ENCODE data around the gene MEG3.

Gene MEG3

DNA sequence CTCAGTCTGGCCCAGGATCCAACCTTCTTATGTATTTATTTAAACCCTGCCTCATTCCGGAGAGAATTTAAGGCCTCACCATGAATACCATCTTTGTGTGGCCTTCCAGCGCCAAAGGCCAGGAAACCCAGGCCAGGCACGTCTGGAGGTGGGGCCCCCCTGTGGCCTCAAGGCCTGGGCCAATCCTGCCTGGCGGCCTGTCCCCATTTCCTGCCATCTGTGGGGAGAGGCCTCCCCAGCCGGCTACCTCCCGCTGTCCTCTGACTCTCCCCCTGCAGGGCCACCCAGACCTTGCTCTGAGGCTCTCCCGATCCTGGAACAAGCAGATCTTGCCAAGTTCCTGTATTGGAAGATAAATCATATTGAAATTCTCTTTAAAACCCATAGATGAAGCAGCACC, 37.4 kb upstream of the MEG3 start:
- in situ Hi-C loops (cut with MboI; ENCODE audit: low sequenced_read_pairs, unreplicated experiment): no loop called here
- DNase-seq (ENCODE audit: low spot score): no peak
- TF ChIP-seq, protein P1, sequence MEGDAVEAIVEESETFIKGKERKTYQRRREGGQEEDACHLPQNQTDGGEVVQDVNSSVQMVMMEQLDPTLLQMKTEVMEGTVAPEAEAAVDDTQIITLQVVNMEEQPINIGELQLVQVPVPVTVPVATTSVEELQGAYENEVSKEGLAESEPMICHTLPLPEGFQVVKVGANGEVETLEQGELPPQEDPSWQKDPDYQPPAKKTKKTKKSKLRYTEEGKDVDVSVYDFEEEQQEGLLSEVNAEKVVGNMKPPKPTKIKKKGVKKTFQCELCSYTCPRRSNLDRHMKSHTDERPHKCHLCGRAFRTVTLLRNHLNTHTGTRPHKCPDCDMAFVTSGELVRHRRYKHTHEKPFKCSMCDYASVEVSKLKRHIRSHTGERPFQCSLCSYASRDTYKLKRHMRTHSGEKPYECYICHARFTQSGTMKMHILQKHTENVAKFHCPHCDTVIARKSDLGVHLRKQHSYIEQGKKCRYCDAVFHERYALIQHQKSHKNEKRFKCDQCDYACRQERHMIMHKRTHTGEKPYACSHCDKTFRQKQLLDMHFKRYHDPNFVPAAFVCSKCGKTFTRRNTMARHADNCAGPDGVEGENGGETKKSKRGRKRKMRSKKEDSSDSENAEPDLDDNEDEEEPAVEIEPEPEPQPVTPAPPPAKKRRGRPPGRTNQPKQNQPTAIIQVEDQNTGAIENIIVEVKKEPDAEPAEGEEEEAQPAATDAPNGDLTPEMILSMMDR (IDR thresholded peaks at IDR 0.05; ENCODE audit: borderline replicate concordance, control extremely low read depth, extremely low read depth, insufficient read depth, missing control alignments): no peak

DNA sequence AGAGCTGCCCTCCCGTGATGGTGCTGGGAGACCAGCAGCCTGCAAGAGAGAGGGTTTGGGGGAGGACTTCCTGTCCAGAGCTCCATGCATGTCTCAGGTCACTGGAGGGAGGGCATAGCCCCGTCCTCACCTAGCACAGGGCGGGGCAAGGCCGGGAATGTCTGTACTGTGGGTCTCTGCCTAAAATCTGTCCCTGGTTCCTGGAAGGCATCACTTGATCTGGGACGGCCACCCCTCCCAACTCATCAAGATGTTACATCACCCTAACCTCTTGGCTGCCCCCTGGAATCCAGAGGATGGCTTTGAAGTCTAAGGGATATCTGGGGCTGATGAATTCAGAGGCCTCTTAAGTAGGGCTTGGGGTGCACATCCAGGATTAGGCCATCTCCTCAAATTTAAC, 37.0 kb upstream of the MEG3 start:
- TF ChIP-seq, protein P1 (IDR thresholded peaks at IDR 0.05; ENCODE audit: borderline replicate concordance, control extremely low read depth, extremely low read depth, insufficient read depth, missing control alignments): no peak
- in situ Hi-C loops (cut with MboI; ENCODE audit: low sequenced_read_pairs, unreplicated experiment): no loop called here
- DNase-seq (ENCODE audit: low spot score): no peak

DNA sequence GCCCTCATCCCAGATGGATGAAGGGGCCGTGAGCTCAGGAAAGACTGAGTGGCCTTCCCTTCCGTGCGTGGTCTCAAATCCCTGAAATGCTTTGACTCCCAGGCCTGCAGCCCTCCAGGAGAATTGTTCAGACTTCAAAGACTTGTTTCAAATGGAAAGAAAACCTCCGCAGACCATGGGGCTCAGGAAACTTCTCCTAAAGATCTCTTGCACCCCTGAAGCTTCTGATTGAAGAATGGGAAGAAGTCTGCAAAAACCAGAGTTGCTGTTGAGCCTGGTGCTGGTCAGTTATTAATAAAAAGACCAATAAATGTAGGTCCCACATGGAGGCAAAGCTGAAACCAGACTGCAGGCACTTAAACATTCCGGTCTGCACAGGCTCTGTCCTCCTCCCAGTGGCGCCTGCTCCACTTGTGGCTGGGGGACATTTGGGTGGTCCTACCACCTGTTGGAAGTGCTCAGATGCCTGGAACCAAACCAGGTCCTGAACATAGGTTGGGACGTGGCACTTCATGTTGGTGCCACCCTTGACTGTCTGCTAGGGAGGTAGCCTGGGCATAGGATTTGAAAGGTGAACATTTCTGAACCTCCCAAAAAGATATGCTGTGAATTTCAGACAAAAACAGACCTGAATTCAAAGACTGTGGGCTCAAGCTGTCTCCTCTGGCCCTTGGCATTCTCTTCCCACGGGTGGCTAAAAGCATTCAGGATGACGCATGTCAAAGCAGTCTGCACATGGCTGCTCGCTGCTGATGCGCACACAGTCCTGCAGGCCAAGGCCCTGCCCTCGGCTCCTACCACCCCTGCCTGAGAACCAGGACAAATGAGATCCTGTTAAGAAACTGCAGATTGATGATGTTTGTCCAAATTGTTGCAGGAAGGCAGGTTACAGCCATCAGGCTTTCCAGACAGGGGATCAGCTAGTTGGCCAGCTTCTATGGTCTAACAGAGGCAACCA, 36.2 kb upstream of the MEG3 start:
- in situ Hi-C loops (cut with MboI; ENCODE audit: low sequenced_read_pairs, unreplicated experiment): no loop called here
- no peak for DNase-seq (ENCODE audit: low spot score)
- TF ChIP-seq, protein P1 (IDR thresholded peaks at IDR 0.05; ENCODE audit: borderline replicate concordance, control extremely low read depth, extremely low read depth, insufficient read depth, missing control alignments): no peak

DNA sequence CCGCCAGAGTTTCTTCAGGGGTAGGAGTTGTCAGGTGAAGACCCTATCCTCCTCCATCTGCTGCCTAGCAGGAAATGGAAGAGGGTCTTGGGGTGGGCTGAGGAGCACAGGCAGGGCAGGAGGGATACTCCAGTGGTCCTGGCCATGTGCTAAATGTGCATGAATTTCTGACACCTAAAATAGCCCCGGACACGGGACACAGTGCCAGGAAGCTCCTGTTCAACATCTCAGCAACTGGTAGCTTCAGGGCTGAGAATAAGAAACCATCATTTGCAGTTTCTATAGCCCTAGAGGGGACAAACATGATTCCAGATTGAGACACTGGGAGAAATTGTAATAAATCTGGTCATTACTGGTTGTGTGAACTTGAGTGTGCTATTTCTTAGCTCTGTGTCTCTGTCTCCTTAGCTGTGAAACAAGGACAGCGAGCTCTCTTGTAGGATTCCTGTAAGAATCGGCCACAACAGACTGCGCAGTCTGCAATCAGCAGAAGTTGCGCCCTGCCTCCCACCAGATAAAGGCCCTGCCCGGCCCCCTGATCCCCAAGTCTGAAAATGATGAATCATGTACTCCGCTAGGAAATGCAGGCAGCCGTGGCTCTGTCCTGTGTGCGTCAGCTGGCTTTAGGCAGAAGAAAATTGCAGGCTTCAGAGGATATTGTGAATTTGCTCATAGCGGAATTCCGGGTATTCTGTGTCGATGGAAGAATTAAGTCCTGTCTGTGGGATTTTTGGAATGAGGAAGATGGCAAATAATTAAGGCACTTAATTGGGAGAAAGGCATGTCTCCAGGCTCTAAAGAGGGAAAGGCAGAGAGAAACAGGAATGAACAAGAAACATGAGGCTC, 35.2 kb upstream of the MEG3 start:
- TF ChIP-seq, protein P1 (IDR thresholded peaks at IDR 0.05; ENCODE audit: borderline replicate concordance, control extremely low read depth, extremely low read depth, insufficient read depth, missing control alignments): no peak
- in situ Hi-C loops (cut with MboI; ENCODE audit: low sequenced_read_pairs, unreplicated experiment): no loop called here
- DNase-seq (ENCODE audit: low spot score): no peak

DNA sequence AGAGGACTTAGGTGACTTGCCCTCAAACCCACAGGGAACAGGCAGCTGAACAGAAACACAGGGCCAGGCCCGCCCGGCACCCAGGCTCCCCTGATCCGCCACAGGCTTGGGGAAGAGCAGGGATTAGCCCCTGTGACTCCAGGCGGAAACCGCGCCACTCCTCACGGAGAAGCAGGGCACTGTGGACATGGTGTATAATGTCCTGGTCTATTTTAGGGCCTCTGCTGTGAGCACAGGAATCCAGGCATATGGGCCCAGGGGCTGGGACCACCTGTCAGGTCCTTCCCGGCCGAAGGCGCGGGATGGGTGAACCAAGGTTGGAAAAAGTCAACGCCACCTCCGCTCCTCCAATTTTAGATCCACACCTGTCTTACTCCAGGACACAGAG, 34.6 kb upstream of the MEG3 start:
- in situ Hi-C loops (cut with MboI; ENCODE audit: low sequenced_read_pairs, unreplicated experiment): no loop called here
- TF ChIP-seq, protein P1 (IDR thresholded peaks at IDR 0.05; ENCODE audit: borderline replicate concordance, control extremely low read depth, extremely low read depth, insufficient read depth, missing control alignments): no peak
- no peak for DNase-seq (ENCODE audit: low spot score)

DNA sequence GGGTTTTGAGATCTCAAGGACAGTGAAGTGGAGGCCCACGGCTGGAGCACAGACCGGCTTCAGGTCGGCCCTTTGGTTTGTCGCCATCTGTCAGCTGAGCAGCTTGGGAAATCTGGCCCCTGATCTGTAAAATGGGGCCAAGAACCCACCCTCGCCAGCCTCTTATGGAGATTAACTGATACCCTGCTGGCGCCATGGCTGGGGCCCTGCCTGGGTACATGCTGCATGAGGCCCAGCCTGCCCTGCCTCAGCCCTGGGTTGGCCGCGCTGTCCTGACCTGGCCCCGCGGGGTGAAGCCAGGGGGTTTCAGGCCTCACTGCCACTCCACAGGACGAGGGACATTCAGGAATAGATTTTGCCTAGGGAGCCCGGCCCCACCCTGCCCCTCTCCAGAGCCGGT, 33.9 kb upstream of the MEG3 start:
- TF ChIP-seq, protein P1 (IDR thresholded peaks at IDR 0.05; ENCODE audit: borderline replicate concordance, control extremely low read depth, extremely low read depth, insufficient read depth, missing control alignments): no peak
- DNase-seq (ENCODE audit: low spot score): no peak
- in situ Hi-C loops (cut with MboI; ENCODE audit: low sequenced_read_pairs, unreplicated experiment): no loop called here

Data from GM13976 (cell line).